Psoas muscle (tissue), 8 donors: ENCODE data around the gene ZBTB43. TPM values are rescaled to one million over a fixed set of nuclear protein-coding genes. Genes with fewer than 3 reads are reported as not detected.

Experiments used
- ATAC-seq, 4 donors: fragments of 200-7000 bp; cut with Tn5 transposase; one replicate each; pipeline ENCODE4 v1.9.1; 2020; ENCODE audit warnings: moderate library complexity in 3 of 4, mild to moderate bottlenecking in 2 of 4
- DNase-seq, 2 donors: peaks; one replicate each; pipeline ENCODE4 v3.0.0-alpha.2; 2020
- H3K27ac ChIP-seq: fragments of 200-600 bp; one replicate; pipeline ENCODE4 v1.8.0; 2022
- H3K27me3 ChIP-seq, 3 donors: fragments of 200-600 bp in 1 of 3; one replicate each; pipeline versions ENCODE4 v1.6.1 to v1.8.0; 2013 to 2022; ENCODE audit warnings: low read length in 2 of 3, mild to moderate bottlenecking in 2 of 3, moderate library complexity in 1 of 3; ENCODE audit not compliant: insufficient read depth in 3 of 3
- H3K36me3 ChIP-seq, 2 donors: fragments of 200-600 bp in 1 of 2; one replicate each; pipeline versions ENCODE4 v1.6.1 to v1.8.0; 2013 to 2022; ENCODE audit warnings: low read depth in 1 of 2, mild to moderate bottlenecking in 1 of 2, moderate library complexity in 1 of 2; ENCODE audit not compliant: insufficient read depth in 1 of 2
- H3K4me1 ChIP-seq: fragments of 200-600 bp; one replicate; pipeline ENCODE4 v1.8.0; 2022
- H3K4me3 ChIP-seq: fragments of 200-600 bp; one replicate; pipeline ENCODE4 v1.8.0; 2022; ENCODE audit warnings: mild to moderate bottlenecking
- H3K9me3 ChIP-seq: fragments of 200-600 bp; one replicate; pipeline ENCODE4 v1.8.0; 2022
- CTCF ChIP-seq: fragments of 200-600 bp; IDR thresholded peaks from one replicate; pipeline ENCODE4 v1.8.0; 2022; ENCODE audit warnings: antibody characterized with exemption
- WGBS, 3 donors: extraction: QIAGEN DNeasy Blood & Tissue Kit; methylation state at CpG; one replicate each; pipeline versions ENCODE4 v1.1.6 to v1.1.7; 2013; 5-methylcytosine and 5-hydroxymethylcytosine counted together
- intact Hi-C, 2 donors: fragments of 100-400 bp; cut with DNase I; formaldehyde crosslinking; loops; one replicate each; pipeline versions ENCODE4 v1.11.0 to v1.14.2; 2022
- polyA plus RNA-seq, 3 donors: library from polyadenylated mRNA; stranded (reverse); fragments of 200-250 nt; gene quantifications; one replicate each; pipeline ENCODE4 v1.2.3, GENCODE V29; 2013
- total RNA-seq, 4 donors: library from RNA; stranded (reverse); fragmentation: NEBNext Ultra II Directional in 2 of 4; extraction: Animal tissue kit (Norgen Biotek cat#: 25700) in 2 of 4; gene quantifications; one replicate each; pipeline versions ENCODE4 v1.2.1 to v1.2.4, GENCODE V29; 2021 to 2023
- donor health status: healthy with polysubstance abuse.
- donor health status: DM: no; HTN: no; CAD: no; lungs with moderate emphysema.
- donor health status: Bipolar disorder and iron deficiency.
- donor health status: healthy.
- donor health status: DM: yes; HTN: yes; CAD: no.
- donor health status: DM: no; HTN: no; CAD: no.
- donor health status: DM: no; HTN: no; CAD: no.
- donor health status: DM: yes; HTN: yes; CAD: no.

The ZBTB43 gene
- total and polyA plus RNA-seq, 7 donors: 19.5 to 98.3 (median 48.2) TPM

GRCh38 chr9:126794441-126794840, 10.4 kb upstream of the ZBTB43 start:
- DNase-seq (no peak), ATAC-seq (no peak)
- TF ChIP-seq CTCF: no peak
- intact Hi-C loops: no loop called here
- H3K4me3 ChIP-seq: no peak overlapping the region
- 84 to 89% (median 87%) methylated on average over 6 of the region's 6 CpGs for WGBS, 3 donors
- H3K9me3 ChIP-seq: no peaks in the 10 kb centered on the region
- H3K27ac ChIP-seq: no peak overlapping the region
- no peaks in the 10 kb centered on the region for H3K27me3 ChIP-seq
- peaks cover 6% of the 10 kb centered on the region for H3K4me1 ChIP-seq
- H3K36me3 ChIP-seq: no peaks in the 10 kb centered on the region

GRCh38 chr9:126796758-126797157, 8.1 kb upstream of the ZBTB43 start:
- Histone ChIP-seq H3K4me1 (peaks cover 2% of the 10 kb centered on the region), H3K4me3 (no peak overlapping the region), H3K36me3 (no peaks in the 10 kb centered on the region), H3K9me3 (no peaks in the 10 kb centered on the region), H3K27me3 (no peaks in the 10 kb centered on the region), H3K27ac (no peak overlapping the region)
- TF ChIP-seq CTCF: no peak
- no peak for DNase-seq
- intact Hi-C loops: no loop called here
- no peak for ATAC-seq
- 79 to 87% (median 86%) methylated on average over 4 of the region's 4 CpGs for WGBS, 3 donors

- H3K36me3 ChIP-seq: no peaks in the 10 kb centered on the region
- TF ChIP-seq CTCF: no peak
- no peaks in the 10 kb centered on the region for H3K27me3 ChIP-seq
- no peaks in the 10 kb centered on the region for H3K9me3 ChIP-seq
- intact Hi-C loops: no loop called here
- no peak overlapping the region for H3K4me3 ChIP-seq
- 69 to 75% (median 75%) methylated on average over 2 of the region's 2 CpGs for WGBS, 3 donors
- ATAC-seq: no peak
- no peak for DNase-seq
- no peak overlapping the region for H3K27ac ChIP-seq
- H3K4me1 ChIP-seq: no peaks in the 10 kb centered on the region
Observed at GRCh38 chr9:126797903-126798302, 6.9 kb upstream of the ZBTB43 start.

- intact Hi-C loops: no loop called here
- H3K9me3 ChIP-seq: no peaks in the 10 kb centered on the region
- H3K36me3 ChIP-seq: no peaks in the 10 kb centered on the region
- H3K4me1 ChIP-seq: no peaks in the 10 kb centered on the region
- no peaks in the 10 kb centered on the region for H3K27me3 ChIP-seq
- H3K4me3 ChIP-seq: no peak overlapping the region
- H3K27ac ChIP-seq: no peak overlapping the region
- DNase-seq (no peak), ATAC-seq (no peak)
- 88 to 97% (median 89%) methylated on average over 1 of the region's 1 CpG for WGBS, 3 donors
- no peak for TF ChIP-seq CTCF
Observed at GRCh38 chr9:126799034-126799433, 5.8 kb upstream of the ZBTB43 start.

- no peak for ATAC-seq
- no peak for TF ChIP-seq CTCF
- DNase-seq: no peak
- Histone ChIP-seq H3K4me3 (no peak overlapping the region), H3K4me1 (peaks cover 11% of the 10 kb centered on the region), H3K27ac (no peak overlapping the region), H3K9me3 (no peaks in the 10 kb centered on the region), H3K27me3 (no peaks in the 10 kb centered on the region), H3K36me3 (no peaks in the 10 kb centered on the region)
- 86 to 87% (median 86%) methylated on average over 8 of the region's 8 CpGs for WGBS, 3 donors
- intact Hi-C loops: no loop called here
Observed at GRCh38 chr9:126802318-126803059, 2.4 kb upstream of the ZBTB43 start.
